ENCODE measurements around the gene SH2D2A.
A peak's percentile ranks its signal among the peaks of the same experiment; 100 is the strongest.

Gene SH2D2A

GRCh38 chr1:156847591-156848460, 31.2 kb upstream of the SH2D2A start:
- DNase-seq, result no peak

GRCh38 chr1:156846643-156847042, 30.0 kb upstream of the SH2D2A start:
- no peak for DNase-seq

- no peak for DNase-seq
Measured at GRCh38 chr1:156845953-156846545, 29.4 kb upstream of the SH2D2A start.

GRCh38 chr1:156845055-156845952, 28.7 kb upstream of the SH2D2A start:
- DNase-seq, result peak; percentile 26

GRCh38 chr1:156844638-156845037, 28.0 kb upstream of the SH2D2A start:
- DNase-seq, result no peak

GRCh38 chr1:156844102-156844501, 27.5 kb upstream of the SH2D2A start:
- DNase-seq, result no peak

GRCh38 chr1:156842618-156843300, 26.1 kb upstream of the SH2D2A start:
- DNase-seq, result no peak

- DNase-seq, result no peak
Measured at GRCh38 chr1:156841295-156841855, 24.7 kb upstream of the SH2D2A start.

GRCh38 chr1:156840898-156841279, 24.2 kb upstream of the SH2D2A start:
- DNase-seq, result no peak

GRCh38 chr1:156840186-156840897, 23.7 kb upstream of the SH2D2A start:
- DNase-seq, result no peak

GRCh38 chr1:156839426-156840109, 22.9 kb upstream of the SH2D2A start:
- DNase-seq, result no peak

GRCh38 chr1:156838972-156839371, 22.3 kb upstream of the SH2D2A start:
- DNase-seq, result no peak

GRCh38 chr1:156836892-156837291, 20.2 kb upstream of the SH2D2A start:
- no peak for DNase-seq

- DNase-seq, result peak; percentile 62
Measured at GRCh38 chr1:156836041-156836654, 19.5 kb upstream of the SH2D2A start.

- no peak for DNase-seq
Measured at GRCh38 chr1:156834322-156834721, 17.7 kb upstream of the SH2D2A start.

GRCh38 chr1:156833603-156834002, 17.0 kb upstream of the SH2D2A start:
- no peak for DNase-seq

- DNase-seq, result no peak
Measured at GRCh38 chr1:156832434-156832833, 15.8 kb upstream of the SH2D2A start.

GRCh38 chr1:156828400-156829124, 11.9 kb upstream of the SH2D2A start:
- no peak for DNase-seq

- DNase-seq, result no peak
Measured at GRCh38 chr1:156826630-156827029, 10.0 kb upstream of the SH2D2A start.

- DNase-seq, result no peak
Measured at GRCh38 chr1:156823210-156823790, 6.7 kb upstream of the SH2D2A start.
